ENCODE data around the gene PPP1R14C. TPM values are rescaled to one million over a fixed set of nuclear protein-coding genes. Genes with fewer than 3 reads are reported as not detected.

PPP1R14C gene
- total and polyA plus RNA-seq, 7 donors = 5.9 to 62.8 (median 22.5) TPM

DNA sequence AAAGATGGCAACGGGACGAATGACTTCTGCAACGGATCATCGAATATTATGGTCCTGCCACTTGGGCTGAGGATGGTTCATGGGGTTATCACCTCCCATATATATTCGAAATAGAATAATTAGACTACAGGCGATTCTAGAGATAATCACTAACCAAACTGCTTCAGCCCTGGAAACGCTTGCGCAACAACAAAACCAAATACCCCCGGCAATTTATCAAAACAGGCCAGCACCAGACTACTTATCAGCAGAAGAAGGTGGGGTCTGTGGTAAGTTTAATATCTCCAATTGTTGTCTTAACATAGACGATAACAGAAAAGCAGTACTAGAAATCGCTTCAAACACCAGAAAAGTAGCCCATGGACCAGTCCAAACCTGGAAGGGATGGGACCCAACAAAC lies 42.9 kb upstream of the PPP1R14C start:
- Histone ChIP-seq H3K27me3 (ENCODE audit: insufficient read depth in 3 of 3, low read length in 2 of 3) (no peaks in the 10 kb centered on the region), H3K36me3 (ENCODE audit: insufficient read depth in 1 of 2, low read depth in 1 of 2) (no peaks in the 10 kb centered on the region), H3K27ac (no peak overlapping the region), H3K9me3 (no peaks in the 10 kb centered on the region), H3K4me3 (no peak overlapping the region), H3K4me1 (no peaks in the 10 kb centered on the region)
- DNase-seq (no peak), ATAC-seq (no peak)
- whole genome bisulfite sequencing, 3 donors = 93 to 97% (median 96%) methylated on average over 11 of the region's 11 CpGs
- TF ChIP-seq CTCF (IDR thresholded peaks at IDR 0.05) = no peak
- intact Hi-C loops (cut with DNase I) = no loop called here

GRCh38 chr6:150100745-150101144 lies 42.1 kb upstream of the PPP1R14C start:
- no peak for ATAC-seq
- Histone ChIP-seq H3K9me3 (no peaks in the 10 kb centered on the region), H3K27me3 (ENCODE audit: insufficient read depth in 3 of 3, low read length in 2 of 3) (no peaks in the 10 kb centered on the region), H3K36me3 (ENCODE audit: insufficient read depth in 1 of 2, low read depth in 1 of 2) (no peaks in the 10 kb centered on the region), H3K4me1 (no peaks in the 10 kb centered on the region), H3K27ac (no peak overlapping the region), H3K4me3 (no peak overlapping the region)
- 90 to 93% (median 92%) methylated on average over 19 of the region's 19 CpGs for WGBS, 3 donors
- no peak for TF ChIP-seq CTCF (IDR thresholded peaks at IDR 0.05)
- no peak for DNase-seq
- intact Hi-C loops (cut with DNase I) = no loop called here

GRCh38 chr6:150102750-150103270 lies 40.0 kb upstream of the PPP1R14C start:
- Histone ChIP-seq H3K27ac (no peak overlapping the region), H3K9me3 (no peaks in the 10 kb centered on the region), H3K27me3 (ENCODE audit: insufficient read depth in 3 of 3, low read length in 2 of 3) (no peaks in the 10 kb centered on the region), H3K4me1 (no peaks in the 10 kb centered on the region), H3K36me3 (ENCODE audit: insufficient read depth in 1 of 2, low read depth in 1 of 2) (no peaks in the 10 kb centered on the region), H3K4me3 (no peak overlapping the region)
- WGBS, 3 donors = 94 to 95% (median 95%) methylated on average over 4 of the region's 4 CpGs
- intact Hi-C loops (cut with DNase I) = no loop called here
- DNase-seq = no peak
- ATAC-seq = no peak
- no peak for TF ChIP-seq CTCF (IDR thresholded peaks at IDR 0.05)

DNA sequence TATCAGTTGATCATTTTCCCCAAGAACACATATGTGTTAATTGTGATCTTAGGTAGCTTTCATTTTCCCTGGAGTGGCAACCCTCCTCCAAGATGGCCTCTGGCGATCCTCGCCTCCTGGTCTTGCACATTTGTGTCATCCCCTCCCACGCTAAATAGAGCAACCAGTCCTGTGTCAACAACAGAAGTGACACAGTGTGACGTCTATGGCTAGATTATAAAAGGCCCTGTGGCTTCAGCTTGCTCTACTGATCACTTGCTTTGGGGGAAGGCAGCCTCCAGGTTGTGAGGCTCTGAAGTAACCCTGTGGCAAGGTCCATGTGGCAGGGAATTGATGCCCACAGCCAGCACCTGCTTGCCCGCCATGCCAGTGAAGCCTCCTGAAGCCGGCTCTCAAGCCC lies 30.6 kb upstream of the PPP1R14C start:
- intact Hi-C loops (cut with DNase I) = no loop called here
- Histone ChIP-seq H3K36me3 (ENCODE audit: insufficient read depth in 1 of 2, low read depth in 1 of 2) (no peaks in the 10 kb centered on the region), H3K27ac (no peak overlapping the region), H3K9me3 (no peaks in the 10 kb centered on the region), H3K4me3 (no peak overlapping the region), H3K4me1 (no peaks in the 10 kb centered on the region), H3K27me3 (ENCODE audit: insufficient read depth in 3 of 3, low read length in 2 of 3) (no peaks in the 10 kb centered on the region)
- DNase-seq (no peak), ATAC-seq (no peak)
- 80 to 92% (median 91%) methylated on average over 6 of the region's 6 CpGs for WGBS, 3 donors
- no peak for TF ChIP-seq CTCF (IDR thresholded peaks at IDR 0.05)

DNA sequence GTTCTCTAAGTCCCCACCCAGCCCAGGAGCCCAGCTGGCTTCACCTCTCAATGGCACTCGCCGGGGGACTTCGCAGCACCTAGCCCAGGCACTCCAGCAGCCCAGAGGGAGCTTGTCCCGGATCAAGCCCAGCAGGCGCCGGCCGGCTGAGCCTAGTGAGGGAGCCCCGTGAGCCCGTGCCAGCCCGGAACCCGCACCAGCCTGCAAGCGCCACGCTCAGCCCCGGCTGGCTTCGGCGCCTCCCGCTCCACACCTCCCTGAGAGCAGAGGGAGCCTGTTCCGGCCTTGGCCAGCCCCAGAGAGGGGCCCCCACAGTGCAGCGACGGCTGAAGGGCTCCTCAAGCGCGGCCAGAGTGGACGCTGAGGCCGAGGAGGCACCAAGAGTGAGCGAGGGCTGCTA lies 27.1 kb upstream of the PPP1R14C start:
- Histone ChIP-seq H3K9me3 (no peaks in the 10 kb centered on the region), H3K36me3 (ENCODE audit: insufficient read depth in 1 of 2, low read depth in 1 of 2) (no peaks in the 10 kb centered on the region), H3K27ac (no peak overlapping the region), H3K4me1 (no peaks in the 10 kb centered on the region), H3K4me3 (no peak overlapping the region), H3K27me3 (ENCODE audit: insufficient read depth in 3 of 3, low read length in 2 of 3) (no peaks in the 10 kb centered on the region)
- ATAC-seq (no peak), DNase-seq (no peak)
- WGBS, 3 donors = 95 to 97% (median 97%) methylated on average over 25 of the region's 25 CpGs
- intact Hi-C loops (cut with DNase I) = no loop called here
- no peak for TF ChIP-seq CTCF (IDR thresholded peaks at IDR 0.05)

Data from psoas muscle (tissue), 8 donors.